Pons (tissue), 1 donor: Measurements from ENCODE around the gene PFKFB3.
"Not testable (repeated sequence)": the region's sequence is repeated elsewhere in the genome, so short reads cannot be mapped to it uniquely, and the experiment has no call there.

Experiments
- DNase-seq: peaks from one replicate; pipeline ENCODE4 v3.0.0-alpha.2; 2016; ENCODE audit warnings: low spot score

The PFKFB3 gene

DNA sequence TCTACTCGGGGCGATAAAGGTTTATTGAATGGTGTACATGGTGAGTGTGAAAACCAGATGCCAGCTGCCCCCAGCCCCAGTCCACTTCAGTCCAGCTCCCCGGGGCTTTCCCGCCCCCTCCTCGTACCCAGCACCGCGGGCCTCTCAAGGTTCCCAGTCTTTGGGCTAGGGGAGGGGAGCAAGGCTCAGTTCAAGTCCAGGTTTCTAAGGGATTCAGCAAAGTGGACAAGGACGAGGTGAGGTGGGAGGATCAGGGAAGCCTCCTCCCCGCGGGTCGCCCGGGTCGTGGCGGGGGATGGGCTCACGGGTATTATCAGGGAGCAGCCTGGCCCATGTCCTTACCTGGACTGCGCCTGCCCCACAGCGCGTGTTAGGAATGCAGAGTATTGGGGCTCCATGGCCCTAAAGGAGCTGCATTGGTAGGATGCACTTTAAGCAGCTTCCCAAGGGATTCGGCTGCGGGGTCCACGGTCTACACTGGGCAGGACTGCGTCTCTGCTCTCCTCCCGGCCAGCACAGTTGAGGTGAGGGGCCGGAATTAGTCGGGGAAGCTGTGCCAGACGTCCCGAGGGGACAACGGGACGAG is 541 bp upstream of the PFKFB3 start:
- DNase-seq = no peak

DNA sequence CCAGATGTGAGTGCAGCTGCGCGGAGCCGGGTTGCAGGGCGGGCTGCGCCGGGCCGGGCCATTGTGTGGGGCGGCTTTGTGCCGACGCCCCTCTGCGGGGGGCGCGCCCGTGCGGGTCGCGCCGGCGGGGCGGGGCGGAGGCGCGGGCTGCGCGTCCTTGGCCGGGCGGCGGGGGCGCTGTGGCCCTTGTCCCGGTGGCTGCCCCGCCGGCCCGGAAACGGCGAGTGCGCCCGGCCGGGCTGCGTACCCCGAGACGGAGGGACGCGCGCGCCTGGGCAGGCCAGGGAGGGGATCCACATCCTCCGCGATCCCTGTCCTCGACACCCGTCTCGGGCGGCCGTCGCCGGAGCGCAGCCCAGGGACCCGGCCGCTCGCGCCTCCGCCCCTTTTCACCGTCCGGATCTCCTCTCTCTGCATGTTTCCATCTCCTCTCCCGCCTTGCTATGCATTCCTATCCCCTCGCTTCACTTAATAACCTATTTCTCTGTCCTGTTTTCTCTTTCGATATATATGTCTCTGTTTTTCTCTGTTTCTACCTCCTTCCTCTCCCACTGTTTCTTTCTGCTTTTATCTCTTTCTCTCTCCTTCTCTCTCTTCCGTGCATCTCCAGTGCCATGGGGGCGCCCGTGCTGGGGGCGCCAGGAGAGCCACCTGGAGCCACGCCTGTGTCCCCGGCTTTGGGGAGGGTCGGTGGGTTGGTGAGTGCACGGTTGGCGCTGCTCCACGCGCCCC is 765 bp downstream of the PFKFB3 start:
- no peak for DNase-seq

- no peak for DNase-seq
Observed at GRCh38 chr10:6204063-6204340, 1.3 kb downstream of the PFKFB3 start.

- peak; percentile 53 for DNase-seq
Observed at GRCh38 chr10:6204341-6205191, 1.8 kb downstream of the PFKFB3 start.

- DNase-seq = not testable (repeated sequence)
Observed at GRCh38 chr10:6206486-6206885, 3.8 kb downstream of the PFKFB3 start.

- no peak for DNase-seq
Observed at GRCh38 chr10:6207658-6208057, 4.9 kb downstream of the PFKFB3 start.

DNA sequence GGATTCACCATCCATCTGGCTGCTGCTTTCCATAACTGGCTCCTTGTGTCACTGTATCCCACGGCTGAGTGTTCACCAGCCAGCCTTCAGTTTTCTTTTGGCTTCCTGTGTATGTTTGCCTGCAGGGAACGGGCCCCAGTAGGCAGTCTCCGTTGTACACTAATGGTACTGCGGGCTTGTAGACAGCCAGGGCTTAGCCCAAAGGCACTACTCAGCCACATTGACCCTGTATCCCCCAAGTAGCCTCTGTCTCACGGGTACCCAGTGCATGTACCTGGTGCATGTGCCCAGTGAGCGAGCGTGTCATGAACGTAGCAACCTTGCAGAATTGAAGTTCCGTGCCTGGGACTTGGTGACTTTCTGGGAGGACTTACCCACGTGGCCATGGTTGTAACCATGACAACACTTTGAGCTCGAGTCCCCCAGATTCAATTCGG is 6.1 kb downstream of the PFKFB3 start:
- no peak for DNase-seq

GRCh38 chr10:6211341-6211670 is 8.6 kb downstream of the PFKFB3 start:
- no peak for DNase-seq

DNA sequence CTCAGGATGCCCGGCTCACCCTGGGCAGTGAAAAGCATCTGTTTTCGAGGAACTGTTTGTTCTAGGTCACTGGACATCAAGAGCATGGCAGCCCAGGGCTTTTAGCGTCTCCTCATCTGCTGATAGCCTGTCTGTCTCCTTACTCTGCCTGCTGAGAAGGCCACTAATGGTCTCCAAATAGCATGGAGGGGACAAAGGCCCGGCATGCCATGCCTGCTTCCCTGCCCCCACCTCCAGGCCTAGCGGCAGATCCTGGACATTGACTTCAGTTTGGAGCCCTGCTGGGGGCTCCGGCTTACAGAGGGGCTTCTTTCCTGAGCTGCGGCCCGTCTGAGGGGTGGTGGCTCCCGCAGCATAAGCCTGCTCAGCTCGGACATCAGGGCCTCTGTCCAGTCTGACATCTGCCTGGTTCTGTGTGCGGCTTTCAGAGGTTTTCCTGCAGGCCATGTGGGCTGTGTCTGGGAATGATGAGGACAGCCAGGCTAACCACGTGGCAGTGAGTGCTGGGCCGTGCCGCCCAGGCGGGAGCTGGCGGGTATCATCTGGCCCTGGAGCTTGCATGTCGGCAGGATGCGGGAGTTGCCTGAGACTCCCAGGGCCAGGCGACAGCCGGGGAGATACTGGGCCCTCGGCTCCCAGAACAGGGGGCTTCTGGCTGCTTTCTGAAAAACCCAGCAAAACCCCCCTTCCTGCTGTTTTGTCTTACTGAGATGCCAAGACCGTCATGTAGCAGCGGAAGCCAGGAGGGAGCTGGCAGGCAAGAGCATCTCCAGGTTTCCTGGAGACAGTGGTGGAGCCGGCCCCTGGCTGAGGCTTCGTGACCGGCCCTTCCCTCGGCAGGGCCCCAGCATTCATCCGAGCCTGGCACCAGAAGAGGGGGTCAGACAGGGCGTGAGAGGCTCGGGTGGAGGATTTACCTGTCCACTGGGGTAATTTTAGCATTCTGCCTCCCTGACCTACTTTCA is 9.2 kb downstream of the PFKFB3 start:
- DNase-seq = peak; percentile 90

GRCh38 chr10:6212806-6213205 is 10.1 kb downstream of the PFKFB3 start:
- no peak for DNase-seq

GRCh38 chr10:6213257-6213905 is 10.6 kb downstream of the PFKFB3 start:
- DNase-seq = no peak

DNA sequence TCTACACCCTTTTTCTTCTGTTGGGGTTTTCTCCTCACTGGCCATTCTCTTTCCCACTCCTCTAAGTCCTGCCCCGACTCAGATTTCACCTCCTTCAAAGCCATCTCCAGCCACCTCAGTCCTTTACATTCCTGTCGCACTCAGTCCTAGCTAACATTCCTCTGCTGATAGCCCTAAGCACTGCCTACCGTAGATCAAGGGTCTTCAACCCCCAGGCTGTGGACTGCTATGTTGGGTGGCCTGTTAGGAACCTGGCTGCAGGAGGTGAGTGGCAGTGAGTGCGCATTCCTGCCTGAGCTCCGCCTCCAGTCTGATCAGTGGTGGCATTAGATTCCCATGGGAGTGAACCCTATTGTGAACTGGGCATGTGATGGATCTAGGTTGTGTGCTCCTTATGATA is 11.2 kb downstream of the PFKFB3 start:
- DNase-seq = no peak

DNA sequence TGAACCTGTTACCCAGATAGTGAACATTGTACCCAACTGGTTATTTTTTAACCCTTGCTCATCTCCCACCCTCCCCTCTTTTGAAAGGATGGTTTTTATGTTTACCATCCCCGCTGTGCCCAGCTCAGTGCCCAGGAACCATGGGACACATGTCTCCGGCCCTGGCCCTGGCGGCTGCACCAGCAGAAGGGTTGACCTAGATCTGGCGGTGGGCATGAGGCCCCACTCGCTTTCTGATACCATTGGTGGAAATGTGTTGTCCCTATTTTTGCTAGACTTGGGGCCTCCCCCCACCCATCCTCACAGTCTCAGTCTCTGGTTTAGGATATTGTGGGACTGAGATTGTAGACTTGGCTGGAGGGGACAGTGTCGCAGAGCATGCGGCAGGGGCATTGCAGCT is 11.9 kb downstream of the PFKFB3 start:
- no peak for DNase-seq

GRCh38 chr10:6215241-6215640 is 12.5 kb downstream of the PFKFB3 start:
- DNase-seq = no peak

DNA sequence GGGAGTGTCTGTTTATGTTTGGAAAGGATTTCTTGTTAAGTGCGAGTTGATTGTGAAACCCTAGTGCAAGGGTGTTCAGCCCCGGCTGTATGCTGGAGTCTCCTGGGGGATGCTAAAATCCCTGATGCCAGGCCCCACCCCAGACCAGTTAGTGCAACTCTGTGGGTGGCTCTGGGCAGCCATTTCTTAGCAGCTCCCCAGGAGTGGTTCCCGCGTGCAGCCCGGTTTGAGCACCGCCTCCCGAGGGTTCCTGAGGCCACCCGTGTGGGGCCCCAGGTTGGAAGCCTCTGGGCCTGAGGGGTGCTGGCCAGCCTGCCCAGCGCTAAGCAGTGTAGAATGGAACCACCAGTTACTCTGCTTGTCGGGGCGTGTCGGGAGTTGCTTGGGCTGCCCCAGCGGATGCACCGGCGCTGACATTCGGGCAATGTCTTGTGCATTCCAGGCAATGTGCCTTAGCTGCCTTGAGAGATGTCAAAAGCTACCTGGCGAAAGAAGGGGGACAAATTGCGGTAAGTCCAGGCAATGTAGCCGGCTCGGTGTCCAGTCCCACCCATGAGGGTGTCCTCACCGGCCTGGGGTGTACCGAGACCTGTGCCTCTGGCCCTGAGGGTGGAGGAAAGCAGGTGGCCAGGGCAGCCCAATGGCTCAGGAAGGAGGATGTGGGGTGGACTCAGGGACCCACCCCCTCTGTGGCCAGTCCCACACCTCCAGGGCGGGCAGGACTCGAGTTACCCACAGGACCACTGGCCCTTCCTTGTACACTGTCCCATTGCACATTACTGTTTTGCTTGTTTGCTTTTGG is 13.2 kb downstream of the PFKFB3 start:
- DNase-seq = no peak

- no peak for DNase-seq
Observed at GRCh38 chr10:6216916-6217315, 14.2 kb downstream of the PFKFB3 start.

DNA sequence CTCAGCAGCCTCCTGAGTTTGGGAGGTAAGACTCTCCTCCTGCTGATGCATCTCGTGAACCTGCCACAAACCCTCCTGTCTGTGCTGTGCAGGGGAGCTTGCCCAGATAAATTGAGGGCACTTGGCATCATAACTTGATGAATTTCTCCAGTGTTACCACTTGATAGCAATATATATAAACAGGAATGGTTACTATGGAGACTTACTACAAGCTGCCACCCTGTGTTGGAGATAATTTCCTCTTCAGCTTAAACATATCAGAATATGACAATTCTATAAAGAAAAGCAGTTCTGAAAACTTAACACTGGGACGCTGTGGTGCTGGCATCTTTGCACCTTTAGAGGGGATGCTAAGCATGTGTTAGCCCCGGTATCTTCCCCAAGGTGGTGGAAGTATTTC is 14.9 kb downstream of the PFKFB3 start:
- DNase-seq = no peak

DNA sequence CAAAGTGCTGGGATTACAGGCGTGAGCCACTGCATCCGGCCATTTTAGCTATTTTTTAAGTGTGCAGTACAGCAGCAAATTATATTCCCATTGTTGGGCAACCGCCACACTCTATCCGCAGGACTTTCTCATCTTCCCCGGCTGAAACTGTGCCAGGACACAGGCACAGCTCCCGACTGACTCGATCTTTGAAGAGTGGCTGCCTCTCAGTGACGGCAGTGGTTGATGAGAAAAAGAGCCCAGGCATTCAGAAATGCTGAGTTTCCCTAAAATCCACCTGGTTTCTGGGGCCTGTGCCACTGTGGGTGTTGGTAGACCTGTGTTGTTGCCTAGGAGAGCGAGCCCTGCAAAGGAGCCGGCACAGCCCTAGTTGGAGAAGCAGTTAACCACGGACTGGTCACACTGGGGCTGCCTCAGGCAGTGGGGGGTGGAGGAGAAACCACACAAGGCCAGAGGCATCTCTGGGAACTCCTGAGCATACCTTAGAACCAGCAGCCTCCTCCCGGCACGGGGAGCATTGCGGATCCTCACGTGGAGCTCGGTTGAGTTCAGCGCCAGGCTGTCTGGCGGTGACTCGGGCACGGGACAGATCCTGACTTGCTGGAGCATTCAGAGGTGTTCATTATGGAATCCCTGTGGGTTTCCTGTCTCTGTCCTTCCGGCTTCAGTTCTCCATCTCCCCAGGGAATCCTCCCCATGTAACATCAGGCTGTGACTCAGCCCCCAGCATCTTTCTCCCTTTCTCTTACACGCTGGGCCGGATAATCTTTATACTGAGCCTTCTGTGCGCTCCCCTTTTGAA is 16.2 kb downstream of the PFKFB3 start:
- DNase-seq = no peak

- DNase-seq = no peak
Observed at GRCh38 chr10:6219494-6219836, 16.7 kb downstream of the PFKFB3 start.
